SK-N-MC (cell line): ENCODE data around the gene LIMS2.

ENCODE experiments used
- FOXP2 ChIP-seq: optimal IDR thresholded peaks from 2 replicates; pipeline ENCODE3; 2011; ENCODE audit warnings: mild to moderate bottlenecking, moderate library complexity; ENCODE audit not compliant: insufficient read depth; ENCODE audit errors: extremely low read length, control extremely low read depth
- POLR2AphosphoS5 ChIP-seq: IDR thresholded peaks from 2 replicates; pipeline ENCODE4 v1.6.1; 2012; ENCODE audit warnings: mild to moderate bottlenecking, low read depth, low read length, borderline replicate concordance

DNA sequence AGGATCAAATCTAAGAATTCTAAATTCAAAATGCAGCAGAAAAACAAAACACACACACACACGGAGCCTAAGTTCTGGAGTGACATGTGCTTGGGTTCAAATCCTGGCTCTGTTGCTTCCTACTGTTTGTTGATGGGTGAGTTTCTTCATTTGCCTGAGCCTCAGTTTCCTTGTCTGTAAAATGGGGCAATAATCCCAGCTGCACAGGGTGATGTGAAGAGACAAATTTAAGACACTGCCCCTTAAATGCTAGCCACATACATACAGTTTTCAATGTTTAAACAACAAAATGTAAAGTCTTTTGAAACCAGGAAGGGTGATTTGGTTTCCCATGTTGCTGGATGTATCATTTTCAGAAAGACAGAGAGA is 30.3 kb downstream of the LIMS2 start:
- TF ChIP-seq FOXP2 (no peak), POLR2AphosphoS5 (no peak)
